ENCODE data around the gene RNU2-1. TPM values are rescaled to one million over a fixed set of nuclear protein-coding genes. Genes with fewer than 3 reads are reported as not detected.
A peak's percentile ranks its signal among the peaks of the same experiment; 100 is the strongest.
"Not testable (repeated sequence)": the region's sequence is repeated elsewhere in the genome, so short reads cannot be mapped to it uniquely, and the experiment has no call there.

RNU2-1 gene
- total and polyA plus RNA-seq, 2 donors (not counting 1 experiment from before 2014, with no cell fraction given): 5,063 TPM; not detected in 1

DNA sequence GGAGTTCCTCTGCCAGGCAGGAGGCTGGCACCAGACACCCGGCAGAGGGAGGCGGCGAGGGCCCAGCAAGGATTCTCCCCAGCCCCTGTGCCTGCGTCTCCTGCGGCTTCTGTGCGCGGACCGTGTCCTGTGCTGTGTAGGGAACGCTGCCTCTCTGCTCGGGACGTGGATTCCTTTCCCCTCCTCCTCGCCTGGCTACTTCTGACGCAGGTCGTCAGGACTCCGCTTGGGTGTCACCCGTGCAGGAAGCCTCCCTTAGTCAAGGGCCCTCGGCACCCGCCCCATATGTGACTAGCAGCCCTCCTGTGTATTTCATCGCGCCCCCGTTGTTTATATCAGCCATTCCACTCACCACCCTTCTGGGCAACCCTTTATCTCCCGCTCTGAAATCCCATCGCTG lies 12.7 kb upstream of the RNU2-1 start:
- H3K27me3 ChIP-seq (replicated peaks in 1 of 4; ENCODE audit: control extremely low read depth in 1 of 4, control insufficient read depth in 3 of 4, insufficient read depth in 4 of 4, low read length in 3 of 4); ATAC-seq (ENCODE audit: low read depth); H3K36me3 ChIP-seq (replicated peaks in 1 of 2; ENCODE audit: control extremely low read depth in 1 of 2, control insufficient read depth in 1 of 2, extremely low read depth in 1 of 2, insufficient read depth in 2 of 2, low read length in 1 of 2); H3K4me1 Mint-ChIP-seq; H3K27ac ChIP-seq (ENCODE audit: low read length in 2 of 2); H4K20me1 ChIP-seq (ENCODE audit: control insufficient read depth, insufficient read depth, low read length, poor library complexity, severe bottlenecking); H2AFZ ChIP-seq (ENCODE audit: insufficient read depth, low read depth, low read length, poor library complexity, severe bottlenecking); intact Hi-C loops (cut with micrococcal nuclease); H3K9me3 ChIP-seq (ENCODE audit: control extremely low read depth in 1 of 3, control insufficient read depth in 2 of 3, insufficient read depth in 1 of 3, low read length in 2 of 3); POLR2A ChIA-PET; H3K4me2 ChIP-seq (replicated peaks; ENCODE audit: low read depth, low read length, poor library complexity, severe bottlenecking); H3K4me1 ChIP-seq (ENCODE audit: control insufficient read depth in 2 of 2, insufficient read depth in 2 of 2, low read length in 2 of 2); H3K27me3 Mint-ChIP-seq; H3K9ac ChIP-seq (ENCODE audit: low read length); H3K79me2 ChIP-seq (ENCODE audit: control insufficient read depth, insufficient read depth, low read length); H3K27ac Mint-ChIP-seq; H3K4me3 ChIP-seq (ENCODE audit: control extremely low read depth in 1 of 5, extremely low read depth in 1 of 5, insufficient read depth in 1 of 5, low read depth in 2 of 5, low read length in 4 of 5); H3K9me3 Mint-ChIP-seq (ENCODE audit: insufficient read depth); DNase-seq; H3K4me3 Mint-ChIP-seq; CTCF ChIA-PET: not testable (repeated sequence)
- 0% methylated on average over 6 of the region's 23 CpGs for WGBS (ENCODE audit: insufficient coverage)

DNA sequence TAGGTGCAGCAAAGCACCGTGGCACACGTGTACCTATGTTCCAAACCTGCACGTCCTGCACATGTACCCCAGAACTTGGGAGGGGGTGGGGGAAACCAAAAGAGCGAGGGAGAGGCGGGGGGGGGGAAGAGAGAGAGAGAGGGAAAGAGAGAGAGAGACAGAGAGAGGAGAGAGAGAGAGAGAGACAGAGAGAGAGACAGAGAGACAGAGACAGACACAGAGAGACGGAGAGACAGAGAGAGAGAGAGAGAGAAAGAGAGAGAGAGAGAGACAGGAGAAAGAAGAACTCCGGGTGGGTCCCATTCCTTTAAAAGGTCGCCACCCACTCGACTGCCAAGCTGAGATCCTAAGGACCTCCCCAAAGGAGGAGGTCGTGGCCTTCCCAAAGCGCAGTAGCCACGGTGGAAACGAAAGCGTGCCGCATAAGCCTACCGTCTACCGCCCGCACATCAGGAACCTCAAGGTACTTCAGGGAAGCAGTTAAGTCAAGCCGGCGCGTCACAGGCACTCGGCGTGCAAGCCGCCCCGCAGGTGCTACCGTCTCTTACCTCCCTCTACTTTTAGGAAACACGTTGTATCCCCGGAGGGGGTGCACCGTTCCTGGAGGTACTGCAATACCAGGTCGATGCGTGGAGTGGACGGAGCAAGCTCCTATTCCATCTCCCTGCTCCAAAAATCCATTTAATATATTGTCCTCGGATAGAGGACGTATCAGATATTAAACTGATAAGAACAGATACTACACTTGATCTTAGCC lies 7.0 kb upstream of the RNU2-1 start:
- ATAC-seq (ENCODE audit: low read depth): peak; percentile 50
- H3K79me2 ChIP-seq (ENCODE audit: control insufficient read depth, insufficient read depth, low read length); H3K4me3 ChIP-seq (ENCODE audit: control extremely low read depth in 1 of 5, extremely low read depth in 1 of 5, insufficient read depth in 1 of 5, low read depth in 2 of 5, low read length in 4 of 5); H3K4me2 ChIP-seq (replicated peaks; ENCODE audit: low read depth, low read length, poor library complexity, severe bottlenecking); H4K20me1 ChIP-seq (ENCODE audit: control insufficient read depth, insufficient read depth, low read length, poor library complexity, severe bottlenecking); H3K9ac ChIP-seq (ENCODE audit: low read length); H3K4me1 Mint-ChIP-seq; H3K9me3 ChIP-seq (ENCODE audit: control extremely low read depth in 1 of 3, control insufficient read depth in 2 of 3, insufficient read depth in 1 of 3, low read length in 2 of 3); H3K36me3 ChIP-seq (replicated peaks in 1 of 2; ENCODE audit: control extremely low read depth in 1 of 2, control insufficient read depth in 1 of 2, extremely low read depth in 1 of 2, insufficient read depth in 2 of 2, low read length in 1 of 2); H3K27me3 ChIP-seq (replicated peaks in 1 of 4; ENCODE audit: control extremely low read depth in 1 of 4, control insufficient read depth in 3 of 4, insufficient read depth in 4 of 4, low read length in 3 of 4); CTCF ChIA-PET; H3K27ac ChIP-seq (ENCODE audit: low read length in 2 of 2); intact Hi-C loops (cut with micrococcal nuclease); H3K27ac Mint-ChIP-seq; H2AFZ ChIP-seq (ENCODE audit: insufficient read depth, low read depth, low read length, poor library complexity, severe bottlenecking); POLR2A ChIA-PET; H3K4me3 Mint-ChIP-seq; DNase-seq; H3K9me3 Mint-ChIP-seq (ENCODE audit: insufficient read depth); H3K27me3 Mint-ChIP-seq; H3K4me1 ChIP-seq (ENCODE audit: control insufficient read depth in 2 of 2, insufficient read depth in 2 of 2, low read length in 2 of 2): not testable (repeated sequence)
- WGBS (ENCODE audit: insufficient coverage): no CpG with 5 or more reads among the region's 34 CpGs

- DNase-seq; H3K9ac ChIP-seq (ENCODE audit: low read length); H3K27ac Mint-ChIP-seq; H3K4me3 Mint-ChIP-seq; CTCF ChIA-PET; H3K4me1 ChIP-seq (ENCODE audit: control insufficient read depth in 2 of 2, insufficient read depth in 2 of 2, low read length in 2 of 2); H3K27me3 ChIP-seq (replicated peaks in 1 of 4; ENCODE audit: control extremely low read depth in 1 of 4, control insufficient read depth in 3 of 4, insufficient read depth in 4 of 4, low read length in 3 of 4); H3K9me3 Mint-ChIP-seq (ENCODE audit: insufficient read depth); H3K36me3 ChIP-seq (replicated peaks in 1 of 2; ENCODE audit: control extremely low read depth in 1 of 2, control insufficient read depth in 1 of 2, extremely low read depth in 1 of 2, insufficient read depth in 2 of 2, low read length in 1 of 2); H3K9me3 ChIP-seq (ENCODE audit: control extremely low read depth in 1 of 3, control insufficient read depth in 2 of 3, insufficient read depth in 1 of 3, low read length in 2 of 3); H3K4me1 Mint-ChIP-seq; H3K27me3 Mint-ChIP-seq; H3K4me3 ChIP-seq (ENCODE audit: control extremely low read depth in 1 of 5, extremely low read depth in 1 of 5, insufficient read depth in 1 of 5, low read depth in 2 of 5, low read length in 4 of 5); H3K27ac ChIP-seq (ENCODE audit: low read length in 2 of 2); H3K79me2 ChIP-seq (ENCODE audit: control insufficient read depth, insufficient read depth, low read length); intact Hi-C loops (cut with micrococcal nuclease); H4K20me1 ChIP-seq (ENCODE audit: control insufficient read depth, insufficient read depth, low read length, poor library complexity, severe bottlenecking); POLR2A ChIA-PET; H3K4me2 ChIP-seq (replicated peaks; ENCODE audit: low read depth, low read length, poor library complexity, severe bottlenecking); H2AFZ ChIP-seq (ENCODE audit: insufficient read depth, low read depth, low read length, poor library complexity, severe bottlenecking): not testable (repeated sequence)
- WGBS (ENCODE audit: insufficient coverage): no CpG with 5 or more reads among the region's 26 CpGs
- ATAC-seq (ENCODE audit: low read depth): peak; percentile 44
These were observed 5.8 kb upstream of the RNU2-1 start for GRCh38 chr17:43239597-43239996.

DNA sequence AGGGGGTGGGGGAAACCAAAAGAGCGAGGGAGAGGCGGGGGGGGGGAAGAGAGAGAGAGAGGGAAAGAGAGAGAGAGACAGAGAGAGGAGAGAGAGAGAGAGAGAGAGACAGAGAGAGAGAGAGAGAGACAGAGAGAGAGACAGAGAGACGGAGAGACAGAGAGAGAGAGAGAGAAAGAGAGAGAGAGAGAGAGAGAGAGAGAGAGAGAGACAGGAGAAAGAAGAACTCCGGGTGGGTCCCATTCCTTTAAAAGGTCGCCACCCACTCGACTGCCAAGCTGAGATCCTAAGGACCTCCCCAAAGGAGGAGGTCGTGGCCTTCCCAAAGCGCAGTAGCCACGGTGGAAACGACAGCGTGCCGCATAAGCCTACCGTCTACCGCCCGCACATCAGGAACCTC lies 514 bp downstream of the RNU2-1 start:
- H3K9me3 Mint-ChIP-seq (ENCODE audit: insufficient read depth); POLR2A ChIA-PET: not testable (repeated sequence)

More for the DNA sequence above, 514 bp downstream of the RNU2-1 start:
- no CpG with 5 or more reads among the region's 15 CpGs for WGBS (ENCODE audit: insufficient coverage)
- intact Hi-C loops (cut with micrococcal nuclease); H3K36me3 ChIP-seq (replicated peaks in 1 of 2; ENCODE audit: control extremely low read depth in 1 of 2, control insufficient read depth in 1 of 2, extremely low read depth in 1 of 2, insufficient read depth in 2 of 2, low read length in 1 of 2); CTCF ChIA-PET; H2AFZ ChIP-seq (ENCODE audit: insufficient read depth, low read depth, low read length, poor library complexity, severe bottlenecking); H3K4me3 Mint-ChIP-seq; DNase-seq; H3K9ac ChIP-seq (ENCODE audit: low read length); ATAC-seq (ENCODE audit: low read depth); H3K4me1 Mint-ChIP-seq; H3K4me1 ChIP-seq (ENCODE audit: control insufficient read depth in 2 of 2, insufficient read depth in 2 of 2, low read length in 2 of 2); H3K27me3 Mint-ChIP-seq; H3K79me2 ChIP-seq (ENCODE audit: control insufficient read depth, insufficient read depth, low read length); H3K4me2 ChIP-seq (replicated peaks; ENCODE audit: low read depth, low read length, poor library complexity, severe bottlenecking); H3K27ac ChIP-seq (ENCODE audit: low read length in 2 of 2); H4K20me1 ChIP-seq (ENCODE audit: control insufficient read depth, insufficient read depth, low read length, poor library complexity, severe bottlenecking); H3K27me3 ChIP-seq (replicated peaks in 1 of 4; ENCODE audit: control extremely low read depth in 1 of 4, control insufficient read depth in 3 of 4, insufficient read depth in 4 of 4, low read length in 3 of 4); H3K27ac Mint-ChIP-seq; H3K4me3 ChIP-seq (ENCODE audit: control extremely low read depth in 1 of 5, extremely low read depth in 1 of 5, insufficient read depth in 1 of 5, low read depth in 2 of 5, low read length in 4 of 5): not testable (repeated sequence)
- peaks cover 0 to 10% (median 0%) of the 10 kb centered on the region in 3 donors for H3K9me3 ChIP-seq (ENCODE audit: control extremely low read depth in 1 of 3, control insufficient read depth in 2 of 3, insufficient read depth in 1 of 3, low read length in 2 of 3)

All from B cell (primary cell).